Heart right ventricle (tissue), 16 donors: ENCODE measurements around the gene LCN15. TPM values are rescaled to one million over a fixed set of nuclear protein-coding genes. Genes with fewer than 3 reads are reported as not detected.

Experiments
- ATAC-seq, 8 donors: fragments of 200-7000 bp; cut with Tn5 transposase; one replicate each; pipeline ENCODE4 v1.9.1; 2020; ENCODE audit warnings: mild to moderate bottlenecking in 8 of 8, moderate library complexity in 8 of 8, moderate number of reproducible peaks in 1 of 8
- DNase-seq, 2 donors: peaks; one replicate each; pipeline ENCODE4 v3.0.0-alpha.2; 2020
- H3K27ac ChIP-seq, 10 donors: fragments of 200-600 bp; sonication (generic) in 2 of 10; one replicate each; pipeline versions ENCODE4 v1.5.0 to v1.8.0; 2020 to 2022; ENCODE audit warnings: mild to moderate bottlenecking in 3 of 10
- H3K27me3 ChIP-seq, 7 donors: fragments of 200-600 bp; one replicate each; pipeline ENCODE4 v1.8.0; 2021 to 2022; ENCODE audit warnings: mild to moderate bottlenecking in 2 of 7
- H3K36me3 ChIP-seq, 9 donors: fragments of 200-600 bp; sonication (generic) in 1 of 9; one replicate each; pipeline versions ENCODE4 v1.5.0 to v1.8.0; 2020 to 2022; ENCODE audit warnings: mild to moderate bottlenecking in 2 of 9
- H3K4me1 ChIP-seq, 9 donors: fragments of 200-600 bp; sonication (generic) in 1 of 9; one replicate each; pipeline versions ENCODE4 v1.5.0 to v1.8.0; 2020 to 2022; ENCODE audit warnings: mild to moderate bottlenecking in 4 of 9
- H3K4me3 ChIP-seq, 10 donors: fragments of 200-600 bp; sonication (generic) in 2 of 10; one replicate each; pipeline versions ENCODE4 v1.5.0 to v1.8.0; 2020 to 2022; ENCODE audit warnings: mild to moderate bottlenecking in 7 of 10, moderate library complexity in 2 of 10
- H3K9me3 ChIP-seq, 11 donors: fragments of 200-600 bp in 10 of 11; sonication (generic) in 2 of 11; one replicate each; pipeline versions ENCODE4 v1.5.0 to v1.8.0; 2013 to 2022; ENCODE audit warnings: mild to moderate bottlenecking in 2 of 11, control low read depth in 1 of 11, moderate library complexity in 1 of 11
- WGBS, 2 donors: extraction: QIAGEN DNeasy Blood & Tissue Kit; methylation state at CpG; one replicate each; pipeline ENCODE4 v1.1.7; 2013; ENCODE audit warnings: inconsistent platforms in 1 of 2; 5-methylcytosine and 5-hydroxymethylcytosine counted together
- intact Hi-C, 10 donors: fragments of 100-400 bp; cut with DNase I; formaldehyde crosslinking; loops; one replicate each; pipeline versions ENCODE4 v1.11.1 to v1.14.2; 2022
- polyA plus RNA-seq, 2 donors: library from polyadenylated mRNA; stranded (reverse); fragments of 200-250 nt; gene quantifications; one replicate each; pipeline ENCODE4 v1.2.3, GENCODE V29; 2013
- total RNA-seq, 10 donors: library from RNA; stranded (reverse); fragmentation: NEBNext Ultra II Directional in 3 of 10; extraction: Animal tissue kit (Norgen Biotek cat#: 25700) in 3 of 10; gene quantifications; one replicate each; pipeline versions ENCODE4 v1.2.1 to v1.2.4, GENCODE V29; 2021 to 2023
- TF ChIP-seq, protein P1 (sequence below), 9 donors: fragments of 200-600 bp; sonication (generic) in 2 of 9; IDR thresholded peaks; one replicate each; pipeline versions ENCODE4 v1.5.0 to v1.8.0; 2021 to 2022; ENCODE audit warnings: antibody characterized with exemption in 9 of 9, mild to moderate bottlenecking in 5 of 9, moderate library complexity in 1 of 9
- donor health status: Arrhythmogenic right ventricular cardiomyopathy.
- donor health status: ischemic (EF 13 %, LVEDD 7.1; RV severe dilation, severe dysfunction).
- donor health status: healthy with polysubstance abuse.
- donor health status: DM: no; HTN: yes; CAD: no.
- donor health status: DM: no; HTN: no; CAD: no.
- donor health status: ischemic (EF 25% LVEDD 6.9; RV normal size, moderate dysfunction).
- donor health status: ischemic (EF 25% LVEDD 5.7; RV mildly dilated, moderate dysfunction).
- donor health status: healthy.
- donor health status: DM: yes; HTN: yes; CAD: no.
- donor health status: Ischemic cardiomyopathy.
- donor health status: ischemic (EF 35%, LVEDD 5.7; RV mildly dilated, moderate dysfunction).
- donor health status: nonischemic (EF 11% LVEDD 7.7; RV severe dilation, severe dysfunction).
- donor health status: DM: yes; HTN: yes; CAD: no.
- donor health status: PGD.
- donor health status: ischemic (EF 29% LVEDD 5.4; RV normal size, mild dysfunction).
- donor health status: nonischemic (EF 23%, LVEDD 6.1; RV moderate dilation, normal function).

LCN15 gene
- total and polyA plus RNA-seq, 12 donors = 0.85 to 20.1 (median 1.3) TPM; not detected in 7

DNA sequence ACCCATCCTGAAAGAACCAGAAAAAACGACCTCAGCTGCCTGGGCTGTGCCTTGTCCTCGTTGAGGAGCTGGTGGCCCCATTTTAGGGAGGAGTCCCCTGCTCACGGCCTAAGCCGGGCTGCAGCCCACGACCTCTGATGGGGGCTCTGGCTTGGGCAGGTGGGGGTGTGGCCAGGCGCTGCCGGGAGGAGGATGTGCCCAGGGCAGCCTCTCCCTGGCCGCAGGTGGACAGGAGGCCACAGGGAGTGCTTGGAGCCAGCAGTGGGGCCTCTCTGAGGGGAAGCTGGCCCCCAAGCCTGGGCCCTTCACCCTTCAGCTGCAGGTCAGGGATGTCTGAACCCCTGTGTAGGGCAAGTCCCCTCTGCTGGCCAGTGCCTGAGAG is 49.4 kb downstream of the LCN15 start:
- Histone ChIP-seq H3K27ac (peak overlapping the region; percentile 73 to 92 (median 86)), H3K4me3 (peak overlapping the region in 1 of 10 donors; percentile 9), H3K27me3 (peaks cover 0 to 54% (median 0%) of the 10 kb centered on the region in 7 donors), H3K9me3 (no peaks in the 10 kb centered on the region), H3K4me1 (peaks cover 14 to 55% (median 47%) of the 10 kb centered on the region in 9 donors), H3K36me3 (no peaks in the 10 kb centered on the region)
- TF ChIP-seq, protein P1, sequence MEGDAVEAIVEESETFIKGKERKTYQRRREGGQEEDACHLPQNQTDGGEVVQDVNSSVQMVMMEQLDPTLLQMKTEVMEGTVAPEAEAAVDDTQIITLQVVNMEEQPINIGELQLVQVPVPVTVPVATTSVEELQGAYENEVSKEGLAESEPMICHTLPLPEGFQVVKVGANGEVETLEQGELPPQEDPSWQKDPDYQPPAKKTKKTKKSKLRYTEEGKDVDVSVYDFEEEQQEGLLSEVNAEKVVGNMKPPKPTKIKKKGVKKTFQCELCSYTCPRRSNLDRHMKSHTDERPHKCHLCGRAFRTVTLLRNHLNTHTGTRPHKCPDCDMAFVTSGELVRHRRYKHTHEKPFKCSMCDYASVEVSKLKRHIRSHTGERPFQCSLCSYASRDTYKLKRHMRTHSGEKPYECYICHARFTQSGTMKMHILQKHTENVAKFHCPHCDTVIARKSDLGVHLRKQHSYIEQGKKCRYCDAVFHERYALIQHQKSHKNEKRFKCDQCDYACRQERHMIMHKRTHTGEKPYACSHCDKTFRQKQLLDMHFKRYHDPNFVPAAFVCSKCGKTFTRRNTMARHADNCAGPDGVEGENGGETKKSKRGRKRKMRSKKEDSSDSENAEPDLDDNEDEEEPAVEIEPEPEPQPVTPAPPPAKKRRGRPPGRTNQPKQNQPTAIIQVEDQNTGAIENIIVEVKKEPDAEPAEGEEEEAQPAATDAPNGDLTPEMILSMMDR (IDR thresholded peaks at IDR 0.05) = no peak
- ATAC-seq (peak in 7 of 8 donors; percentile 8 to 41 (median 19)), DNase-seq (no peak)
- intact Hi-C loops = loop anchor here in 1 of 10 donors (5.0 kb wide), 1 partner anchor 58 kb away; no protein-coding TSS in a partner anchor
- 52 to 54% methylated on average over 8 of the region's 8 CpGs for WGBS, 2 donors

DNA sequence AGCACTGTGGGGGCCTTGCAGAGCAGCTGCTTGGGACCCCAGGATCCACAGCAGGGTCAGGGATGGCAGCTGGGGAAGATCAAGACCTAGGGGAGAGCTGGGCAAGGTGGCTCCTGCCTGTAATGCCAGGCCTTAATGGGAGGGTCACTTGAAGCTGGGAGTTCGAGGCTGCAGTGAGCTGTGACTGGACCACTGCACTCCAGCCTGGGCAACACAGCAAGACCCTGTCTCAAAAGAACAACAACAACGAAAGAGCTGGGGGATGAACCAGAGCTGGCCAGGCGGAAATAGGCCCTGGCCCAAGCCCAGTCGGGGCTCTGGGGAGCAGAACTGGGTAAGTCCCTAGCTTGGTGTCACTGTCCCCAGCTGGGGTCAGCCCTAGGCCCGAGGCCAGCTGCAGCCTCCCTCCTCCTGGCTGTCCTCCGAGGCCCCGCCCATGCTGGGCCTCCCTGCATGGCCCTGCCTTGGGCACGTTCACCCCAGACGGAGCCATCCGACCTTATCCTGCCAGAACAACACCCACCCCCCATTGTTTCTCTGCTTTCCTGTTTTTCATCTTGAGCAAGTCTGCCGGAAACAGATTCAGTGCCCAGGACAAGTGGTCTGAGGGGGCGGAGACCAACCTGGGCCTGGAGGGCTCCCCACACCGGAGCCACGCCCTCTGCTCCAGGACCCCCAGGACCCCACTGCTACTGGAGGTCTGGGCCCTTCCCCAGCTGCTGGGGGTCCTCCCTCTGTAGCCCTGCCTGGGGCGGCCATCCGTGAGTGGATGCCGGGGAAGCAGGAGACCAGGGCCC is 50.0 kb downstream of the LCN15 start:
- intact Hi-C loops = loop anchor here in 1 of 10 donors (5.0 kb wide), 1 partner anchor 57 kb away; no protein-coding TSS in a partner anchor
- ATAC-seq = peak; percentile 40 to 73 (median 70)
- H3K27ac ChIP-seq = peak overlapping the region; percentile 73 to 92 (median 86)
- DNase-seq = peak; percentile 60 to 82
- H3K36me3 ChIP-seq = no peaks in the 10 kb centered on the region
- peaks cover 0 to 54% (median 0%) of the 10 kb centered on the region in 7 donors for H3K27me3 ChIP-seq
- WGBS, 2 donors = 46 to 61% methylated on average over 17 of the region's 17 CpGs
- no peaks in the 10 kb centered on the region for H3K9me3 ChIP-seq
- H3K4me1 ChIP-seq = peaks cover 14 to 51% (median 43%) of the 10 kb centered on the region in 9 donors
- H3K4me3 ChIP-seq = peak overlapping the region in 4 of 10 donors; percentile 69 to 90 (median 72)
- TF ChIP-seq, protein P1 (IDR thresholded peaks at IDR 0.05) = no peak

DNA sequence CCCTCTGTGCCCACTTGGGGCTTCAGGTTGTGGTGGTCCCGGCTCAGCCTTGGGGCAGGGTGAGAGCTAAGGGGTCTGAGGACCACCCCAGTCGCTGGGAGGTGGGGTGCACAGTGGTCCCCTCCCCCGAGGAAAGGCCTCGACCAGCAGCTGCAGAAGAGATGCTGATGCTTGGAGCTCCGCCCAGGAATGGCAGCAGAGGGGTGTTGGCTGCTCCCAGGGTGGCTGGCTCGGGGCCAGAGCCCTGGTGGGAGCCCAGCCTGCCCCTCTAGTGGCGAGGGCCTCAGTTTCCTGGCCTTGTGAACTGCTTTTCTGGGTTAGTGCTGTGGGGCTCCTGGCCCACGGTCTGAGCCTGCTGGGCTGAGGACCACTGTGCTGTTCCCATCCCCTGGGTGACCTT is 50.8 kb downstream of the LCN15 start:
- TF ChIP-seq, protein P1 (IDR thresholded peaks at IDR 0.05) = no peak
- H3K9me3 ChIP-seq = no peaks in the 10 kb centered on the region
- H3K36me3 ChIP-seq = no peaks in the 10 kb centered on the region
- 40 to 44% methylated on average over 8 of the region's 8 CpGs for WGBS, 2 donors
- peak overlapping the region; percentile 47 to 92 (median 86) for H3K27ac ChIP-seq
- ATAC-seq (peak in 6 of 8 donors; percentile 7 to 38 (median 14)), DNase-seq (peak in 1 of 2 donors; percentile 64)
- H3K4me1 ChIP-seq = peaks cover 14 to 45% (median 38%) of the 10 kb centered on the region in 9 donors
- H3K4me3 ChIP-seq = peak overlapping the region; percentile 54 to 90 (median 73)
- intact Hi-C loops = loop anchor here in 1 of 10 donors (5.0 kb wide), 1 partner anchor 56 kb away; no protein-coding TSS in a partner anchor
- peaks cover 0 to 54% (median 0%) of the 10 kb centered on the region in 7 donors for H3K27me3 ChIP-seq

DNA sequence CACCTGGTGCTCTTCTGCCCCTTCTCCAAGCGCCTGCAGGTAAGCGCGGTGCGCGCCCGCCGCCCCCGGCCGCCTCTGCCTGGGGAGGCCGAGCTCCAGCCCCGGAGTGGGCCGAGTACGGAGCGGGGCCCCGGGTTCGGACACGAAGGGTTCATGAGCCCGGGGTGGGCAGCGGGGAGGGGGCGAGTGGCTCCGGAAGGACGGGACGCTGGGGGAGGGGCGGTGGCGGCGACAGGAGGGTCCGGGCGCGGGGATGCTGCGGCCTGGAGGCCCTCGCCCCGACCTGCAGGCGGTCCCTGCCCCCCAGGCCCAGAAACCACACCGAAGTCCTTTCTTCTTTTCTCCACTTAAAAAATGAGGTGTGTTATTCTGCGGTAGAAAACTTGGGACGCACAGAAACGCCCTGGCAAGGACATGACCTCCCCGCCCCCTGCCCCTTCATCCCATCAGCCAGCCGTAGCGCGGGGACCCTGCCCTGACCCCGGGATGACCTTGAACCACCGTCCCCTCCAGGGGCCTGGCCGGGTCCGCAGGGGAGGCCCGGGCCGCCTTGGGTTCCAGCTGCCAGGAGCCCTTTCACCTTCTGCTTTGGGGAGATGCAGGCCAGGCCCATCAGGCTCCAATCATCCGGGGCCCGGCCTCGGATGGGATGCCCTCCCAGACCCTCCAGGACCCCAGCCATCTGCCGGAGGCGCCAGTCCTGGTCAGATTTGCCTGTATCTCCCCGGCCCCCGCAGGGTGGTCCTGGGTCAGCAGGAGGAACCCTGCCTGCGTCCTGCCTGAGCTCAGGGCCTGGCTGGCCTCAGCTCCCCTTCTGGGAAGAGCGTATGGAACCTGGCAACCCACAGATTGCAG is 51.4 kb downstream of the LCN15 start:
- ATAC-seq (peak in 3 of 8 donors; percentile 1 to 12 (median 7)), DNase-seq (no peak)
- TF ChIP-seq, protein P1 (IDR thresholded peaks at IDR 0.05) = no peak
- no peaks in the 10 kb centered on the region for H3K9me3 ChIP-seq
- intact Hi-C loops = loop anchor here in 1 of 10 donors (5.0 kb wide), 1 partner anchor 56 kb away; no protein-coding TSS in a partner anchor
- WGBS, 2 donors = 5 to 6% methylated on average over 45 to 56 of the region's 56 CpGs
- H3K36me3 ChIP-seq = no peaks in the 10 kb centered on the region
- H3K27me3 ChIP-seq = peaks cover 0 to 54% (median 0%) of the 10 kb centered on the region in 7 donors
- H3K27ac ChIP-seq = peak overlapping the region; percentile 47 to 92 (median 86)
- H3K4me1 ChIP-seq = peaks cover 14 to 45% (median 38%) of the 10 kb centered on the region in 9 donors
- peak overlapping the region; percentile 54 to 90 (median 73) for H3K4me3 ChIP-seq
